ENCODE measurements around the gene KDSR. TPM values are rescaled to one million over a fixed set of nuclear protein-coding genes. Genes with fewer than 3 reads are reported as not detected.

The KDSR gene
- total RNA-seq, 1 experiment from 2014 or later = 64.4 TPM

DNA sequence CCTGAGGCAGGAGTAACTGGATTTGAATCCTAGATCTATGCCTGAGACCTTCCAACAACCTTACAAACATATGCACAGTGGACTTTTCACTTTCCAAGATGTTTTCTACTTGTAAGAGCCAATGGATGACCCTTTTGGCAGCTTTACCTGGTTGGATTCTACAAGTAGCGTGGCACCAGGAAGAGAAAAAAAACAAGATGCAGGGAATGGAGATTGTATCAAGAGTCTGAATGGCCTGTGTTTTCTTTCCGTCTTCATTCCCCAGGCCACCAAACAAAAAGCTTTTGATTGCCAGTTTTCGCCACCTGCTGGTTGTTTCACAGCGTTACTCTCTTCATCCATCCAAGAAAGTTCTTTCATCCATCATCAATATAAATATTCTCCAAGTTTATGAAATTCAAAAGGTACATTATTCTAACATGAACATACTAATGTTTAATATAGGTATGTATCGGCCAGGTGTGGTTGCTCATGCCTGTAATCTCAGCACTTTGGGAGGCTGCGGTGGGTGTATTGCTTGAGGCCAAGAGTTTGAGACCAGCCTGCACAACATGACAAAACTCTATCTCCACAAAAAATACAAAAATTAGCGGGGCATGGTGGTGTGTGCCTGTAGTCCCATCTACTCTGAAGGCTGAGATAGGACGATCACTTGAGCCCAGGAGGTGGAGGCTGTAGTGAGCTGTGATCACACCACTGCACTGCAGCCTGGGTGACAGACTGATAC lies 43.9 kb downstream of the KDSR start:
- no peaks in the 10 kb centered on the region for H3K36me3 ChIP-seq (ENCODE audit: insufficient read depth, low read length)
- H3K4me1 ChIP-seq (ENCODE audit: low read length) = peaks cover 27% of the 10 kb centered on the region
- H3K79me2 ChIP-seq (ENCODE audit: low read length) = peaks cover 15% of the 10 kb centered on the region
- H3K27ac ChIP-seq (ENCODE audit: low read length) = peak overlapping the region; percentile 84
- no peaks in the 10 kb centered on the region for H3K9me2 ChIP-seq (replicated peaks; ENCODE audit: insufficient read depth, low read length)
- H3K4me2 ChIP-seq (ENCODE audit: low read depth, low read length, poor library complexity, severe bottlenecking) = peak overlapping the region; percentile 12
- DNase-seq = peak; percentile 93
- no peaks in the 10 kb centered on the region for H4K20me1 ChIP-seq (ENCODE audit: insufficient read depth, low read depth, low read length)
- no peaks in the 10 kb centered on the region for H3K9me3 ChIP-seq (ENCODE audit: low read length)
- peak overlapping the region; percentile 8 for H3K9ac ChIP-seq (ENCODE audit: low read length)
- H3K4me3 ChIP-seq (ENCODE audit: low read length) = no peak overlapping the region
- H2AFZ ChIP-seq (ENCODE audit: low read length) = no peak overlapping the region
- no peaks in the 10 kb centered on the region for H3K27me3 ChIP-seq (ENCODE audit: low read length)

DNA sequence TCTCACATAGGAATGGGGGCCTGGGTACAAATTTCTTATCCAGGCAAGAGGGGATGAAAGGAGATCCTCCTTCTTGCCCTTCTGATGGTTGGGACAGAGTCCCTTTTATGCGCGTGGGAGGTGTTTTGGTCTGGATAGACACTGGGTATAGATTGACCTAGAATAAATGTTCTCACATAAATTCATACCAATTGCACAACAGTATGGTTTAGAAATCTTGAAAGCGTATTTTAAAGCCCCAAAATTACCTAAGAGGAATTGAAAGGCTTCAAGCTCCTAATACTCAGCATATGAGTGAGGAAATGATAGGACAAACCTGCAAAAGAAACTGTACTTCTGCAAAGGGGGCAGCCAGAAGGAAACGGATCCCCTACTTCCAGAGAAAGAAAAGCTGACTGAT lies 44.8 kb downstream of the KDSR start:
- peak; percentile 70 for DNase-seq
- Histone ChIP-seq H3K9ac (ENCODE audit: low read length) (peak overlapping the region; percentile 8), H3K27me3 (ENCODE audit: low read length) (no peaks in the 10 kb centered on the region), H4K20me1 (ENCODE audit: insufficient read depth, low read depth, low read length) (peaks cover 8% of the 10 kb centered on the region; the same call in 1 of the 2 replicates), H2AFZ (ENCODE audit: low read length) (no peak overlapping the region), H3K79me2 (ENCODE audit: low read length) (peaks cover 24% of the 10 kb centered on the region), H3K27ac (ENCODE audit: low read length) (peak overlapping the region; percentile 84), H3K36me3 (ENCODE audit: insufficient read depth, low read length) (peaks cover 8% of the 10 kb centered on the region), H3K9me3 (ENCODE audit: low read length) (no peaks in the 10 kb centered on the region), H3K4me3 (ENCODE audit: low read length) (no peak overlapping the region), H3K4me1 (ENCODE audit: low read length) (peaks cover 27% of the 10 kb centered on the region), H3K9me2 (replicated peaks; ENCODE audit: insufficient read depth, low read length) (no peaks in the 10 kb centered on the region), H3K4me2 (ENCODE audit: low read depth, low read length, poor library complexity, severe bottlenecking) (peak overlapping the region; percentile 12)

DNA sequence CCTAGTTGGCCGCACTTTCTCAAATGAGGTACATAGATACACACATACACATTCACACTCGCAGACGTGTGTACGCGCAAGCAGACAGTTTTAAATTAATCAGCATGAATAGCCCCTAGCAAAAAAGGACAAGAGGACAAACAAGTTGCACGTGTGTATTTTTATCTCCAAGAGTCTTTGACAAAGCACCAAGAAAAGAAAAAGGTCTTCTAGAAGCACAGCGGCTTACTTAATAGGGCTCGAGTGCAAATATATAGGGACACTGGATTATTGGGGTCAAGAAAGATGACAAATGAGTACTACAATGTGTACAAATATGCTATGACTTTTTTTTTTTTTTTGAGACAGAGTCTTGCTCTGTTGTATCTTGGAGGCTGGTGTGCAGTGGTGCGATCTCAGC lies 45.7 kb downstream of the KDSR start:
- Histone ChIP-seq H3K4me3 (ENCODE audit: low read length) (peak overlapping the region; percentile 63), H3K27ac (ENCODE audit: low read length) (peak overlapping the region; percentile 84), H3K9me3 (ENCODE audit: low read length) (no peaks in the 10 kb centered on the region), H3K4me1 (ENCODE audit: low read length) (peaks cover 30% of the 10 kb centered on the region), H2AFZ (ENCODE audit: low read length) (no peak overlapping the region), H3K79me2 (ENCODE audit: low read length) (peaks cover 33% of the 10 kb centered on the region), H3K27me3 (ENCODE audit: low read length) (no peaks in the 10 kb centered on the region), H3K9ac (ENCODE audit: low read length) (peak overlapping the region; percentile 74), H3K36me3 (ENCODE audit: insufficient read depth, low read length) (peaks cover 12% of the 10 kb centered on the region), H3K9me2 (replicated peaks; ENCODE audit: insufficient read depth, low read length) (no peaks in the 10 kb centered on the region), H4K20me1 (ENCODE audit: insufficient read depth, low read depth, low read length) (peaks cover 17% of the 10 kb centered on the region; the same call in 1 of the 2 replicates), H3K4me2 (ENCODE audit: low read depth, low read length, poor library complexity, severe bottlenecking) (peak overlapping the region; percentile 64)
- peak; percentile 87 for DNase-seq

DNA sequence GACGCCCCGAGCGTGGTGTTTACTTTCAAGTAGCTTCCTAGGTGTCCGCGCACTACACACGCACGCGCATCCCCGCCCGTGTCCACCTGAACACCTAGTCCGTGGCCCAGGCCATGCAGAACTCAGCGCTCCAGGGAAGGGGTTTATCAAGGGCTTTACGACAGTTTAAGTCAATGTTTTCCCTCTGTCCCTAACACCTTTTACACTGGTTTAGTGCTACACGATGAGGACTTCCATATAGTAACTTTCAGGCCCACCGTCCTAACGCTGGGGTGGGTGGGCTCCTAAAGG lies 46.1 kb downstream of the KDSR start:
- no peaks in the 10 kb centered on the region for H3K9me2 ChIP-seq (replicated peaks; ENCODE audit: insufficient read depth, low read length)
- H3K4me1 ChIP-seq (ENCODE audit: low read length) = peaks cover 34% of the 10 kb centered on the region
- H3K9me3 ChIP-seq (ENCODE audit: low read length) = no peaks in the 10 kb centered on the region
- DNase-seq = no peak
- H3K27ac ChIP-seq (ENCODE audit: low read length) = peak overlapping the region; percentile 84
- H3K36me3 ChIP-seq (ENCODE audit: insufficient read depth, low read length) = peaks cover 16% of the 10 kb centered on the region
- H3K27me3 ChIP-seq (ENCODE audit: low read length) = no peaks in the 10 kb centered on the region
- H2AFZ ChIP-seq (ENCODE audit: low read length) = no peak overlapping the region
- H3K79me2 ChIP-seq (ENCODE audit: low read length) = peaks cover 36% of the 10 kb centered on the region
- H3K4me3 ChIP-seq (ENCODE audit: low read length) = peak overlapping the region; percentile 63
- H4K20me1 ChIP-seq (ENCODE audit: insufficient read depth, low read depth, low read length) = peaks cover 21% of the 10 kb centered on the region; the same call in 1 of the 2 replicates
- peak overlapping the region; percentile 64 for H3K4me2 ChIP-seq (ENCODE audit: low read depth, low read length, poor library complexity, severe bottlenecking)
- peak overlapping the region; percentile 74 for H3K9ac ChIP-seq (ENCODE audit: low read length)

DNA sequence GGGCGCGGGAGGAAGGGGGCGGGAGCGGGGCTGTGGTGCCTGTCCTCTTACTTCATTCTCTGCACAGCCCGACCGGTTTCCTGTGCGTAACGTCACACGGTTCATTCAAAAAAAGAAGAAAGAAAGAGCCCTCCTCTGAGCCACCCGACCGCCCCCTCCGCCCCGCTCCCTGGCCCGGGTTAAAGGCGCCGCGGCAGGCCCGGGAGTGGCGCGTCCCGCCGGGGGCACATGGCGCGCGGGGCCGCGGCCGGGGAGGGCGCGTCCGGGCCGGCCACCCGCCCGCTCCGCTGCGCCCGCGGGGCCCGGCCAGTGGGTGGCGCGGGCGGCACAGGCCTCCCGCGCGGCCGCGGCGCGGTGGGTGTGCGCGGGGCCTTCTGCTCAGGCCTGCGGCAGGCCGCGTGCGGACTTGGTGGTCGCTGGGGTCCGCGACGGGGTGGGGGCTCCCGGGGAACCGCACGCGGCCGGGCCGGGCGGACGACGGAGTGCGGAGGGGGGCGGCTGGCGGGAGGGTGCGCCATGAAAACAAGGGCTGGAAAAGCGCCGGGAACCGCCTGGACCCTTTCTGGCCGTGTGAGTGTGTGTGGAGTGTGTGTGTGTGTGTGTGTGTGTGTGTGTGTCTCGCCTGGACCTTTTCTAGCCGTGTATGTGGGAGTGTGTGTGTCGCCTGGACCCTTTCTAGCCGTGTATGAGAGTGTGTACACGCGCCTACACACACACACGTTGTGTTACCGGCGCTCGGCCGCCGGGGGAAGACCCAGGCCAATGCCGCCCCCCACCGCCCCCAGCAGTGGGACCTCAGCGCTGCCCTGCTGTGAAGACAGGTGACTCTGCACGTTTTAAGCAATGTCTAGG lies 46.7 kb downstream of the KDSR start:
- no peaks in the 10 kb centered on the region for H3K27me3 ChIP-seq (ENCODE audit: low read length)
- peaks cover 21% of the 10 kb centered on the region for H3K36me3 ChIP-seq (ENCODE audit: insufficient read depth, low read length)
- peak; percentile 98 for DNase-seq
- H3K9me2 ChIP-seq (replicated peaks; ENCODE audit: insufficient read depth, low read length) = no peaks in the 10 kb centered on the region
- H3K27ac ChIP-seq (ENCODE audit: low read length) = peak overlapping the region; percentile 84
- H3K4me1 ChIP-seq (ENCODE audit: low read length) = peaks cover 39% of the 10 kb centered on the region
- peak overlapping the region; percentile 74 for H3K9ac ChIP-seq (ENCODE audit: low read length)
- H3K79me2 ChIP-seq (ENCODE audit: low read length) = peaks cover 42% of the 10 kb centered on the region
- peak overlapping the region; percentile 63 for H3K4me3 ChIP-seq (ENCODE audit: low read length)
- H3K9me3 ChIP-seq (ENCODE audit: low read length) = no peaks in the 10 kb centered on the region
- H4K20me1 ChIP-seq (ENCODE audit: insufficient read depth, low read depth, low read length) = peaks cover 26% of the 10 kb centered on the region
- peak overlapping the region; percentile 64 for H3K4me2 ChIP-seq (ENCODE audit: low read depth, low read length, poor library complexity, severe bottlenecking)
- H2AFZ ChIP-seq (ENCODE audit: low read length) = no peak overlapping the region

DNA sequence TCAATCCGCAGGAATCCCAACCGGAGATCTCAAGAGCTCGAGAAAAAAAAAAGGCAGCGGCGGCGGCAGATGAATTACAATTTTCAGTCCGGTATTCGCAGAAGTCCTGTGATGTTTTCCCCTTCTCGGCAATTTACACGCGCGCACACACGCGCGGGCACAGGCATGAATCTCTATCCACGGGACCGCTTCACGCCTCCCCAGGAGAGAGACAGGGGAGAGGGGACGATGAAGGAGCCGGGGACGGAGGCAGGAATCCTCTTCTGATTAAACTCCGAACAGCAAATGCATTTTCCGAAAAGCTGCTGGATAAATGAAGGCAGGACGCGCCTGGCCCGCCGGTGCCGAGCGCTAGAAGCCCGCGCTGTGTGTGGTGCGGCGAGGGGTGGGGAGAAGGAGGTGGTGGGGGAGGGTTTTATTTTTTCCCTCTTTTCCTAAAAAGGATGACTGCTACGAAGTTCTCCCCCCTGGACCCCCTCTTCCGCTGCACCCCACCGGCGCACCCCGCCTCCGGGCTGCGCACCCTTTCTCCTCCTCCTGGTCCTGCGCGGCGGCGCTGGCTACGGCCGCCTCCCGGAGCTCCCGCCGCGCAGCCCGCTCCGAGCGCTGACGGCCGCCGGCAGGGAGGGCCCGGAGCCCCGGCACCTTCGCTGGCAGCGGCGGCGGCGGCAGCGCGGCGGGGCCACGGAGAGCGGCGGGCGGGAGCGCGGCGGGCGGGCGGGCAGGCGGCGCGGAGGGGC lies 47.5 kb downstream of the KDSR start, which contains the start of gene BCL2:
TSS of gene BCL2 (minus strand) at position 387 of the 740 bp plus-strand sequence.
- Histone ChIP-seq H2AFZ (ENCODE audit: low read length) (peak within 1 kb of the TSS; percentile 40; the same call in 1 of the 2 replicates), H3K9ac (ENCODE audit: low read length) (peak within 1 kb of the TSS; percentile 90), H4K20me1 (ENCODE audit: insufficient read depth, low read depth, low read length) (peaks cover 34% of the 10 kb centered on the region), H3K9me2 (replicated peaks; ENCODE audit: insufficient read depth, low read length) (no peaks in the 10 kb centered on the region), H3K4me3 (ENCODE audit: low read length) (peak within 1 kb of the TSS; percentile 90), H3K4me1 (ENCODE audit: low read length) (peaks cover 43% of the 10 kb centered on the region), H3K79me2 (ENCODE audit: low read length) (peaks cover 50% of the 10 kb centered on the region), H3K27me3 (ENCODE audit: low read length) (no peaks in the 10 kb centered on the region), H3K4me2 (ENCODE audit: low read depth, low read length, poor library complexity, severe bottlenecking) (peak within 1 kb of the TSS; percentile 93), H3K9me3 (ENCODE audit: low read length) (no peaks in the 10 kb centered on the region), H3K27ac (ENCODE audit: low read length) (peak within 1 kb of the TSS; percentile 88), H3K36me3 (ENCODE audit: insufficient read depth, low read length) (peaks cover 29% of the 10 kb centered on the region)
- DNase-seq = peak; percentile 93

DNA sequence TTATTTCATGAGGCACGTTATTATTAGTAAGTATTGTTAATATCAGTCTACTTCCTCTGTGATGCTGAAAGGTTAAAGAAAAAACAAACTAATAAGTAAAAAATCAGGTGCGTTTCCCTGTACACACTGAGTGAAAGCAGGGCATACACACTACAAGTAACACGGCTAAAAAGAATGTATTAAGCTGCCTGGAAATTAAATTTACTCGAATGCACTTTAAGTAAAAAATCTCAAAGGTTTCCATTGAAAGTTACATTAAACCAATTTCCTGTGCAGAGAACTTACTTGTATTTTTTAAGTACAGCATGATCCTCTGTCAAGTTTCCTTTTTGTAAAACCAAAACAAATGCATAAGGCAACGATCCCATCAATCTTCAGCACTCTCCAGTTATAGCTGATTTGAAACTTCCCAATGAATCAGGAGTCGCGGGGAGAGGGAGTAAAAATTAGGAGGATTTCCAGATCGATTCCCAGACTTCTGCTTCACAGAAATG lies 48.1 kb downstream of the KDSR start:
- H3K27ac ChIP-seq (ENCODE audit: low read length) = peak overlapping the region; percentile 88
- H3K79me2 ChIP-seq (ENCODE audit: low read length) = peaks cover 56% of the 10 kb centered on the region
- H3K9me3 ChIP-seq (ENCODE audit: low read length) = no peaks in the 10 kb centered on the region
- H3K4me2 ChIP-seq (ENCODE audit: low read depth, low read length, poor library complexity, severe bottlenecking) = peak overlapping the region; percentile 93
- H3K4me3 ChIP-seq (ENCODE audit: low read length) = peak overlapping the region; percentile 90
- peaks cover 40% of the 10 kb centered on the region for H4K20me1 ChIP-seq (ENCODE audit: insufficient read depth, low read depth, low read length)
- H3K4me1 ChIP-seq (ENCODE audit: low read length) = peaks cover 49% of the 10 kb centered on the region
- peak overlapping the region; percentile 90 for H3K9ac ChIP-seq (ENCODE audit: low read length)
- peak overlapping the region; percentile 40; the same call in 1 of the 2 replicates for H2AFZ ChIP-seq (ENCODE audit: low read length)
- H3K9me2 ChIP-seq (replicated peaks; ENCODE audit: insufficient read depth, low read length) = no peaks in the 10 kb centered on the region
- peak; percentile 67 for DNase-seq
- no peaks in the 10 kb centered on the region for H3K27me3 ChIP-seq (ENCODE audit: low read length)
- H3K36me3 ChIP-seq (ENCODE audit: insufficient read depth, low read length) = peaks cover 35% of the 10 kb centered on the region

Data from Karpas-422 (cell line).